GM12878 (cell line): Measurements from ENCODE around the gene NF1. TPM values are rescaled to one million over a fixed set of nuclear protein-coding genes. Genes with fewer than 3 reads are reported as not detected.

Experiments used
- ATAC-seq: fragments of 200-7000 bp; cut with Tn5 transposase; 3 replicates; pipeline ENCODE4 v1.9.1; 2020; ENCODE audit warnings: mild to moderate bottlenecking, moderate library complexity
- BruUV-seq: library from RNA; stranded (reverse); fragments of 400-500 nt; replicated peaks from 2 replicates; lab custom pipeline; 2021; lab: Mats Ljungman, UMichigan
- CTCF ChIA-PET: fragments of 300-600 bp; sonication (Branson Sonifier 250); formaldehyde crosslinking; extraction: SDS; loops from one replicate; lab custom pipeline; 2021; ENCODE audit warnings: inconsistent platforms; lab: Yijun Ruan, JAX
- POLR2A ChIA-PET: fragments of 350-600 bp; formaldehyde crosslinking; extraction: SDS; loops from one replicate; lab custom pipeline; 2021; ENCODE audit warnings: inconsistent platforms; lab: Charles Lee
- RAD21 ChIA-PET: fragments of 300-600 bp; sonication (Branson Sonifier 250); formaldehyde crosslinking; loops from one replicate; lab custom pipeline; 2023; ENCODE audit warnings: antibody characterized with exemption; ENCODE audit not compliant: unreplicated experiment; lab: Charles Lee
- SMC1A ChIA-PET: fragments of 300-600 bp; sonication (Branson Sonifier 250); formaldehyde crosslinking; loops from one replicate; lab custom pipeline; 2023; ENCODE audit not compliant: unreplicated experiment, uncharacterized antibody; lab: Charles Lee
- DNase-seq: peaks from one replicate; pipeline ENCODE4 v3.0.0-alpha.2; 2011; ENCODE audit warnings: low read depth, low spot score
- FAIRE-seq: peaks from 3 replicates; lab custom pipeline; 2011; peaks lifted over from hg19 to GRCh38; lab: Jason Lieb, UNC
- H2AFZ ChIP-seq: 2 replicates; pipeline ENCODE4 v1.6.0; 2011; ENCODE audit warnings: low read depth, low read length, control low read depth; ENCODE audit not compliant: control insufficient read depth
- H3K27ac ChIP-seq: 2 replicates; pipeline ENCODE4 v1.5.1; 2011; ENCODE audit warnings: control low read depth; ENCODE audit not compliant: control insufficient read depth, insufficient read depth
- H3K27me3 ChIP-seq, 2 experiments: replicated peaks in 1 of 2; 2 replicates each; pipeline versions ENCODE4 v1.6.0 to v1.6.1; 2011; ENCODE audit warnings: low read length in 1 of 2; ENCODE audit not compliant: control insufficient read depth in 2 of 2, insufficient read depth in 2 of 2
- H3K36me3 ChIP-seq, 2 experiments: 2 replicates each; pipeline ENCODE4 v1.5.1; 2011; ENCODE audit warnings: low read length in 1 of 2; ENCODE audit not compliant: control insufficient read depth in 2 of 2, insufficient read depth in 2 of 2
- H3K4me1 ChIP-seq: 2 replicates; pipeline ENCODE4 v1.6.1; 2011; ENCODE audit warnings: mild to moderate bottlenecking, low read length, moderate library complexity, mixed read lengths; ENCODE audit not compliant: control insufficient read depth, insufficient read depth
- H3K4me2 ChIP-seq: 2 replicates; pipeline ENCODE4 v1.6.0; 2011; ENCODE audit warnings: control low read depth; ENCODE audit not compliant: control insufficient read depth, insufficient read depth
- H3K4me3 ChIP-seq: fragments of 200-600 bp; sonication (generic); 2 replicates; pipeline ENCODE4 v1.5.1; 2016
- H3K79me2 ChIP-seq: 2 replicates; pipeline ENCODE4 v1.6.0; 2011; ENCODE audit warnings: low read length; ENCODE audit not compliant: control insufficient read depth, insufficient read depth
- H3K9ac ChIP-seq: 2 replicates; pipeline ENCODE4 v1.8.0; 2011; ENCODE audit warnings: low read length, control low read depth, mixed read lengths; ENCODE audit not compliant: control insufficient read depth, insufficient read depth
- H3K9me3 ChIP-seq: replicated peaks from 3 replicates; pipeline ENCODE4 v1.5.1; 2011; ENCODE audit warnings: mild to moderate bottlenecking, low read length; ENCODE audit not compliant: control insufficient read depth, insufficient read depth
- H4K20me1 ChIP-seq: 2 replicates; pipeline ENCODE4 v1.6.0; 2011; ENCODE audit not compliant: control insufficient read depth, insufficient read depth
- CUX1 ChIP-seq: IDR thresholded peaks from 2 replicates; pipeline ENCODE4 v1.6.1; 2012; ENCODE audit warnings: improper control_type of control experiment, low read depth, low read length; ENCODE audit not compliant: insufficient replicate concordance
- GABPA ChIP-seq: IDR thresholded peaks from 2 replicates; pipeline ENCODE4 v1.6.1; 2014; ENCODE audit warnings: antibody characterized with exemption, low read depth, mild to moderate bottlenecking, inconsistent platforms
- NFXL1 ChIP-seq: fragments of 450-650 bp; IDR thresholded peaks from 2 replicates; pipeline ENCODE4 v1.6.1; 2017; ENCODE audit warnings: antibody characterized with exemption, mild to moderate bottlenecking, borderline replicate concordance
- NFYA ChIP-seq: IDR thresholded peaks from 2 replicates; pipeline ENCODE4 v1.6.1; 2011; ENCODE audit warnings: low read depth, mild to moderate bottlenecking, low read length, improper control_type of control experiment, borderline replicate concordance
- RBBP5 ChIP-seq: fragments of 200-600 bp; sonication (generic); conservative IDR thresholded peaks from 2 replicates; pipeline ENCODE4 v1.6.1; 2016
- SP1 ChIP-seq: IDR thresholded peaks from one replicate; pipeline ENCODE4 v1.6.1; 2011; ENCODE audit warnings: low read depth, low read length
- STAT1 ChIP-seq: fragments of 450-650 bp; conservative IDR thresholded peaks from 2 replicates; pipeline ENCODE4 v1.6.1; 2014; ENCODE audit warnings: antibody characterized with exemption, mild to moderate bottlenecking
- STAT3 ChIP-seq: IDR thresholded peaks from 2 replicates; pipeline ENCODE4 v1.6.1; 2011; ENCODE audit warnings: low read depth, low read length, improper control_type of control experiment
- YY1 ChIP-seq: IDR thresholded peaks from 2 replicates; pipeline ENCODE4 v1.6.1; 2011; ENCODE audit warnings: low read depth, mild to moderate bottlenecking, low read length
- ZSCAN29 ChIP-seq: fragments of 450-650 bp; IDR thresholded peaks from 2 replicates; pipeline ENCODE4 v1.6.1; 2017; ENCODE audit warnings: mild to moderate bottlenecking, moderate library complexity
- WGBS: methylation state at CpG from one replicate; pipeline ENCODE4 v1.1.6; 2016; ENCODE audit warnings: low lambda C conversion rate; ENCODE audit not compliant: insufficient replicate concordance, insufficient coverage; ENCODE audit errors: missing lambda C conversion rate; 5-methylcytosine and 5-hydroxymethylcytosine counted together
- in situ Hi-C: fragments of 300-500 bp; cut with MboI; formaldehyde crosslinking; loops from 9 replicates; pipeline ENCODE4 v1.14.3; 2018; ENCODE audit warnings: mixed read lengths
- intact Hi-C: fragments of 100-400 bp; cut with micrococcal nuclease; formaldehyde crosslinking; loops from one replicate; pipeline ENCODE4 v1.14.2; 2022; ENCODE audit not compliant: unreplicated experiment
- polyA plus RNA-seq, 11 experiments: library from polyadenylated mRNA; depleted of rRNA in 4 of 11; unstranded in 6 of 11; stranded (reverse) in 5 of 11; fragments of >200 nt; fragmentation: Nextera tagmentation in 4 of 11; fragmentation: Illumina TruSeq in 1 of 11; extraction: Ambion mirVana in 4 of 11; extraction: Trizol in 1 of 11; gene quantifications; 1 replicate in 1 of 11; 2 replicates in 10 of 11; pipeline versions ENCODE4 v1.2.1 to v1.2.3, GENCODE V29; 2011 to 2016; ENCODE audit warnings: inconsistent platforms in 2 of 11, missing spikeins in 2 of 11, low read depth in 1 of 11
- total RNA-seq, 4 experiments: library from RNA; depleted of rRNA in 3 of 4; stranded (reverse); fragments of >200 nt in 3 of 4; fragmentation: Illumina TruSeq in 1 of 4; extraction: Trizol in 1 of 4; gene quantifications; 2 replicates each; pipeline versions ENCODE4 v1.2.1 to v1.2.3, GENCODE V29; 2013 to 2021

Gene NF1
- total and polyA plus RNA-seq, 10 of the 15 experiments (the other 5 are each of a cell fraction or from before 2014, with no cell fraction given) = 2.5 to 31.8 (median 16.6) TPM

- no peak for DNase-seq
- Histone ChIP-seq H3K36me3 (no peaks in the 10 kb centered on the region), H3K79me2 (no peaks in the 10 kb centered on the region), H3K9ac (no peak overlapping the region), H3K27ac (no peak overlapping the region), H3K4me1 (no peaks in the 10 kb centered on the region), H3K9me3 (no peaks in the 10 kb centered on the region), H3K27me3 (no peaks in the 10 kb centered on the region), H2AFZ (no peak overlapping the region), H3K4me2 (no peak overlapping the region), H4K20me1 (no peaks in the 10 kb centered on the region), H3K4me3 (no peak overlapping the region)
- RAD21 ChIA-PET = no interaction called here
- ATAC-seq = no peak
- BruUV-seq = no TSS peak
- no peak for TF ChIP-seq STAT3
- POLR2A ChIA-PET = no interaction called here
- CTCF ChIA-PET = no interaction called here
- intact Hi-C loops = no loop called here
- SMC1A ChIA-PET = no interaction called here
- in situ Hi-C loops = no loop called here
- WGBS = 50% methylated on average over 10 of the region's 10 CpGs
- no peak for FAIRE-seq
Measured at GRCh38 chr17:31416503-31416923, 321.7 kb downstream of the NF1 start.

GRCh38 chr17:31417051-31417792 is 322.4 kb downstream of the NF1 start:
- Histone ChIP-seq H2AFZ (no peak overlapping the region), H3K4me2 (no peak overlapping the region), H3K27me3 (no peaks in the 10 kb centered on the region), H3K4me1 (no peaks in the 10 kb centered on the region), H3K36me3 (no peaks in the 10 kb centered on the region), H3K79me2 (no peaks in the 10 kb centered on the region), H3K9me3 (no peaks in the 10 kb centered on the region), H3K9ac (no peak overlapping the region), H3K4me3 (no peak overlapping the region), H3K27ac (no peak overlapping the region), H4K20me1 (no peaks in the 10 kb centered on the region)
- WGBS = 28% methylated on average over 10 of the region's 10 CpGs
- in situ Hi-C loops (no loop called here), intact Hi-C loops (no loop called here)
- no peak for FAIRE-seq
- no peak for ATAC-seq
- ChIA-PET POLR2A (no interaction called here), CTCF (no interaction called here), RAD21 (no interaction called here), SMC1A (no interaction called here)
- BruUV-seq = no TSS peak
- DNase-seq = no peak
- no peak for TF ChIP-seq NFYA
- no peak for TF ChIP-seq CUX1
- TF ChIP-seq SP1 = no peak
- no peak for TF ChIP-seq STAT1
- no peak for TF ChIP-seq RBBP5
- TF ChIP-seq NFXL1 = no peak
- TF ChIP-seq GABPA = no peak
- TF ChIP-seq ZSCAN29 = no peak
- no peak for TF ChIP-seq YY1
